Activated T-cell treated with anti-CD3 and anti-CD28 coated beads for 48 hours (primary cell): Measurements from ENCODE around the gene RTL1.

Source experiments
- DNase-seq: peaks from one replicate; pipeline ENCODE4 v3.0.0-alpha.2; 2020; ENCODE audit warnings: low read depth

Gene RTL1

GRCh38 chr14:100866666-100867630 is 36.6 kb downstream of the RTL1 start:
- DNase-seq, result no peak

- no peak for DNase-seq
These were observed 37.6 kb downstream of the RTL1 start for GRCh38 chr14:100865682-100866591.

DNA sequence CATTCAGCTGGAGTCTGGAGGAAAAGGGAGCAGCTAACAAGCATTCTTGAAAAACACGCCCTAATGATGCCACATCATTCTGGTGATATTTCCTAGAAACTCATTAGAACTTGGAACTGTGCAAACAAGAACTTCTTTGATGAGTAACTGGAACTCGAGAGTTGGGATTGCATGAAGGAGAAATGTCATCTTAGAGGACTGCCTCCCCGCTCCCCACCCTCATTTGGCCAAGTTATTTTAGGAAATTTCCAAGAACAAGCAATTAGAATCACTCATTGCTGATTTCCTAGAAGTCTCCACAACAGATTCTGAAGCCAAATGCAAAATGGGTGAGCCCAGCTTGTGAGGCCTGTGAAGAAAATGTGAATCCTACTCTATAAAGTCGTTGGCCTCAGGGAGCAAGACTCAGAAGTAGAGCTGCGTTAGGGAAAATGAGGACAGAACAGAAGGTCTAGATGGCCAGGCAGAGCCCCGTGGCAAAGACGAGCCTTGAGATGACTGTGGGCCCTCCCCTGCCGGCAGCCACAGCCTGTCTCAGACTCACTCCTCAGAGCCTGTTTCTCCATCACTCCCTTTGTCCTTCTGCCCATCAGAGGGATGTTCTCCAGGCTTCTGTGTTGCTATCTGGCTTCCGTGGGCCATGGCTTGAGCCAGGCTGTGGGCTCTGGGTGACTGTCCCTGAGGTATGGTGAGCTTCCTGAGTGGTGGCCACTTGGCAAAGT is 38.4 kb downstream of the RTL1 start:
- no peak for DNase-seq

GRCh38 chr14:100864206-100864605 is 39.3 kb downstream of the RTL1 start:
- DNase-seq, result no peak

DNA sequence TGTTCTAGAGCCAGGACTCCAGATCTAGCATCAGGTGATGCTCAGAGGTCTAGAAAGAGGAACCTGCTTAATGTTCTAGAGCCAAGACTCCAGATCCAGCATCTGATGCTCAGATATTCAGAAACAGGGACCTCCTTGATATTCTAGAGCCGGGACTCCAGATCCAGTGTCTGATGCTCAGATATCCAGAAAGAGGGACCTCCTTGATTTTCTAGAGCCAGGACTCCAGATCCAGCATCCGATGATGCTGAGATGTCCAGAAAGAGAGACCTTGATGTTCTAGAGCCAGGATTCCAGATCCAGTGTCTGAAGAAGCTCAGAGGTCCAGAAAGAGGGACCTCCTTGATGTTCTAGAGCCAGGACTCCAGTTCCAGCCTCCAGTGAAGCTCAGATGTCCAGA is 40.7 kb downstream of the RTL1 start:
- no peak for DNase-seq

DNA sequence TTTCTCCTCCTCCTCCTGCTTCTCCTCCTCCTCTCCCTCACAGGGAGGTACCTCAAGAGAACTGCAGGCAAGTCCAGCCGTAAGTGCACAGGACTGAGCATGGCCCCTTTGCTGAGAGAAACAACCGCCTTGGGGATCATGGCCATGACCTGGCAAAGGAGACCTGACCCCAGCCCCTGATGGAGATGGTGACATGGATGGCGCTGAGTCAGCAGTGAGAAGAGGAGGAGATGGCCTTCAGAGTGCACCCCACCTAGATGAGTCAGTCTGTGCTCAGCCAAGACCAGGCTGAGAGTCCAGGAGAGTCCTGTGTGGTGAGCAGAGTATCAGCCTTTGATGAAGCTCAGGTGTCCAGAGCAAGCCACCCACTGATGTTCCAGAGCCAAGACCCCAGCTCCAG is 41.2 kb downstream of the RTL1 start:
- DNase-seq, result no peak

- DNase-seq, result no peak
These were observed 41.6 kb downstream of the RTL1 start for GRCh38 chr14:100861937-100862247.

GRCh38 chr14:100861188-100861936 is 42.2 kb downstream of the RTL1 start:
- DNase-seq, result no peak

DNA sequence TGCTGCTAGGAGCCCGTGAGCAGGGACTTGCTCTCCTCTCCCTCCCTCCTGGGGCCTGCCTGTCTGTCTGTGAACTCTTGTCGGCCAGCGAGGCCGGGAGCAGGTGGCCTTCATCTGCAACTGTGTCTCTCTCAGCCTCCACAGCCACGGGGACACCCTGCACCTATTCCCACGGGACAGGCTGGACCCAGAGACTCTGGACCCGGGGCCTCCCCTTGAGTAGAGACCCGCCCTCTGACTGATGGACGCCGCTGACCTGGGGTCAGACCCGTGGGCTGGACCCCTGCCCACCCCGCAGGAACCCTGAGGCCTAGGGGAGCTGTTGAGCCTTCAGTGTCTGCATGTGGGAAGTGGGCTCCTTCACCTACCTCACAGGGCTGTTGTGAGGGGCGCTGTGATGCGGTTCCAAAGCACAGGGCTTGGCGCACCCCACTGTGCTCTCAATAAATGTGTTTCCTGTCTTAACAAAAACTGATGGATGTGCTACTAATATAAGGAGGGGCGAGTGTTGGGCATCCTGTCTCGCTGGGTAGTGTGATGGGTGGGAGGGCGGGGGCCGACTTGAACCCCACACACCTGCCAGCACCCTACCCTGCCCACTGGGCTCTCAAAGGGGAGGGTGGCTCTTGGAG is 42.9 kb downstream of the RTL1 start:
- no peak for DNase-seq

DNA sequence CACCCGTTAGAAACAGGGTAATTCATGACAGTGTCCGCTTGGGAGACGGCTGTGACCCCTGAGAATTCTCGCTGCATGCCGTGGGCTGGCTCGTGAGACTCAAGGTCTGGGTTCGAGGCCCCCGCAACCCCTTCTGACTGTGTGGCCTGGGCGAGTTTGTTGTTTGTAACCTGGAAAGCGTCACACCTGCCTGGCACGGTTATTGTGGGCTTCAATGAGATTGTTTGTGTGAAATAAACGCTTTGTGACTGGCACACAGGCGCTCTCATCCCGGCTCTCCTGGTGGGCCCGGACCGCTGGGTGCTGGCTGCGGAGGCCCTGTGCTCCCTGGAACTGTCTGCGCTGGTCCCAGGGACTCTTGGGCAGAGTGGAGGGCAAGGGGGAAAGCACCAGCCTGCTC is 43.7 kb downstream of the RTL1 start:
- no peak for DNase-seq

- DNase-seq, result no peak
These were observed 44.7 kb downstream of the RTL1 start for GRCh38 chr14:100858838-100859220.

- DNase-seq, result no peak
These were observed 45.3 kb downstream of the RTL1 start for GRCh38 chr14:100857923-100858837.

GRCh38 chr14:100857233-100857922 is 46.1 kb downstream of the RTL1 start:
- no peak for DNase-seq

DNA sequence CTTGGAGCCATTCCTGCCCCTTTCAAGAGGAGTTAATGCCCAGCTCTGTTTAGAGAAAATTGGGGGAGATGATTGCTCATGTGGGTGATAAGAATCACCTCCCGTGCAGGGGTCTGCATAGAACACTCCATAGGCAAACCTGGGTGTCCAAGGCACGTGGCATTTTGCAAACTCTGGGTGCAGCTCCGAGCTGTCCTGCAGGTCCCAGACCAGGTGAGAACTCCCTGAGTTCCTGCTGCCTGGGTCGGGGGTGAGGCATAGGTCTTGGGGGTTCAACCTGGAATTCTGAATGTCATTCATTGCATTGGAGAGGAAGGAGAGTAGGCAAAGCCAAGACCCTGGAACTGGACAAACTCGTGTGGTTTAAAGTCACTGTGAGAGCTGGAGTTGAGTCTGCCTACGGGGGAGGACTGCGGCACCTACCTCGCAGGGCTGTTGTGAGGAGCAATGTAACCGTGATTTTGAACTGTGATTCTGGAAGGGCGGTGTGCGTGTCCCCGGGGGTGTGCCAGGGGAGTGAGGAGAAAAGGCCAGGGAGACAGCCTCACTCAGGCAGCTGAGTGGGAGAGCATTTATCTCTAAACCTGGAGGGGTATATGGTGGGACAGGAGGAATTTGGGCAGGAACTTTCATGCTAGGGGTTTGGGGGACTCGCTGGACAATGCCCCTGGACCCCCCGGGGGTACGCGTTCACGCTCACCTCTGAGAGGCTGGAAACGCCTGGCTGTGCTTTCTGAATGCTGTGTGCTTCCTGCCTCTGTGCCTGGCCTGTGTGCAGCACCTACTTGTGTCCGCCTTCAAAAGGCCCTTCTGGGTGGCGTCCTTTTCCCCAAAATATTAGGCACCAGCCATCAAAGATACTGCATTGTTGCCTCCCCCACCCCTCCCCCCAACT is 47.2 kb downstream of the RTL1 start:
- DNase-seq, result no peak

DNA sequence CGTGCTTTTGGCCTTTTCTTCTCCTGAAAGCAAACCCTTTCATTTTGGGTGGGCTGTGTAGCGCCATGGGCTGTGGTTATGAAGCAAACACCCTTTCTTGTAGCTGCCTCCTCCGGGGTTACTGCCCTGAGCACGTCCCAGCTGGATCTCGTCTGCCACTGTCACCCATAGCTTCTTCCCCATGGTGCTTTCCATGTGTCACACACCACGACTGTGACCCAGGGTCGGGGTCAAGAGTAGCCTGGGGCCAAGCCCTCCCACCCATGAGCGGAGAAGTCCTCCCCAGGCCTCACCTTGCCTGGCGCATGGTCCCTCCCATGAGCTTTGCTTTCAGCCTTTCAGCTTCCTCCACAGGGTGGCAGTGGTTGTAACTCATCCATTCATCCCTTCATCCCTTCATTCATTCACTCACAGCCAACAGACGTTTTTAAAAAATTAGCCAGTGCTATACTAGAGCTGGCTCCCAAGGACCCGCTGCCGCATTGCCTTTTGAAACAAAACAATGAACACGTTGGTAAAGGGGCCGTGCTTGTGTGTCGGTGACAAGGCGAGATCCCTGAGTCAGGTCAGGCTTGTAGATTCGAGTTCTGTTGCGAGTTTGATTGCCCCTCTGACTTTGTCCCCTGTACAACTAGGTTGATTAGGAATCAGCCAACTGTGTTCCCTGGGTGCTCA is 48.1 kb downstream of the RTL1 start:
- DNase-seq, result no peak

DNA sequence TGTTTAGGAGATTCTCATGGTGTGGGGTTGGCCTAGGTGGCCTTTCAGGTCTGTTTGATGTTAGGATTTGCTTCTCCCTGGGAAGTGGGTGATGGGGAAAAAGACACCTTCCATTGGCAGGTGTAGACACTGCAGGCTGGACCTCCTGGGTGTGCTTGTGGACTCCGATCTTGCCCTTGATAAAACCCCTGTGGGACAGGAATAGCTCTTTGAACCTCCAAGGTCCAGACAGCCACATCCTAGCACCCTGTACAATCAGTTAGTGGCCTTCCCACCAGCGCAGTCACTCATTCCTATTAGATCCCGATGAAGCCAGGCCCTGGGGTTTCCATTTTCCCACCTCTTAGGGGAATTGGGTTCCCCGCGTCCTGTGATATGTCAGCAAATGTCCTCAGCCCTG is 49.1 kb downstream of the RTL1 start:
- DNase-seq, result no peak

- DNase-seq, result no peak
These were observed 51.4 kb downstream of the RTL1 start for GRCh38 chr14:100851946-100852620.
